Thyroid gland (tissue), 4 donors: ENCODE results near the gene PDGFB. TPM values are rescaled to one million over a fixed set of nuclear protein-coding genes. Genes with fewer than 3 reads are reported as not detected.

Source experiments
- DNase-seq, 2 donors: peaks; one replicate each; pipeline ENCODE4 v3.0.0-alpha.2; 2019
- H3K27ac ChIP-seq, 3 donors: fragments of 200-600 bp; sonication (generic); 1 replicate in 2 of 3; 2 replicates in 1 of 3; pipeline ENCODE4 v1.5.1; 2016 to 2019; ENCODE audit warnings: mild to moderate bottlenecking in 1 of 3, moderate library complexity in 1 of 3
- H3K27me3 ChIP-seq: fragments of 200-600 bp; sonication (generic); one replicate; pipeline ENCODE4 v1.5.1; 2019
- H3K36me3 ChIP-seq, 2 donors: fragments of 200-600 bp; sonication (generic); one replicate each; pipeline ENCODE4 v1.5.1; 2016 to 2019
- H3K4me1 ChIP-seq, 2 donors: fragments of 200-600 bp; sonication (generic); one replicate each; pipeline ENCODE4 v1.5.1; 2017 to 2019
- H3K4me3 ChIP-seq, 3 donors: fragments of 200-600 bp; sonication (generic); replicated peaks in 1 of 3; 1 replicate in 2 of 3; 2 replicates in 1 of 3; pipeline ENCODE4 v1.5.1; 2016; ENCODE audit warnings: mild to moderate bottlenecking in 1 of 3
- H3K9me3 ChIP-seq: fragments of 200-600 bp; sonication (generic); one replicate; pipeline ENCODE4 v1.5.1; 2017
- CTCF ChIP-seq, 6 experiments: fragments of 200-600 bp in 3 of 6; fragments of 450-650 bp in 3 of 6; sonication (generic) in 3 of 6; IDR thresholded peaks; one replicate each; pipeline ENCODE4 v1.5.1; 2016 to 2019; ENCODE audit warnings: antibody characterized with exemption in 6 of 6, mild to moderate bottlenecking in 2 of 6, inconsistent platforms in 1 of 6, moderate library complexity in 1 of 6
- POLR2A ChIP-seq, 2 donors: fragments of 450-650 bp; IDR thresholded peaks; one replicate each; pipeline ENCODE4 v1.6.1; 2017; ENCODE audit warnings: antibody characterized with exemption in 2 of 2, mild to moderate bottlenecking in 2 of 2, moderate library complexity in 1 of 2
- WGBS, 2 donors: methylation state at CpG; one replicate each; pipeline ENCODE4 v1.1.5; 2017; 5-methylcytosine and 5-hydroxymethylcytosine counted together
- intact Hi-C: fragments of 100-400 bp; cut with DNase I; formaldehyde crosslinking; loops from one replicate; pipeline ENCODE4 v1.15.1; 2023
- total RNA-seq, 4 donors: library from RNA; depleted of rRNA; stranded (reverse); fragments of >200 nt; gene quantifications; one replicate each; pipeline ENCODE4 v1.2.3, GENCODE V29; 2016

Gene PDGFB
- total RNA-seq, 4 donors from 2014 or later: 3.6 to 10.5 (median 3.9) TPM

DNA sequence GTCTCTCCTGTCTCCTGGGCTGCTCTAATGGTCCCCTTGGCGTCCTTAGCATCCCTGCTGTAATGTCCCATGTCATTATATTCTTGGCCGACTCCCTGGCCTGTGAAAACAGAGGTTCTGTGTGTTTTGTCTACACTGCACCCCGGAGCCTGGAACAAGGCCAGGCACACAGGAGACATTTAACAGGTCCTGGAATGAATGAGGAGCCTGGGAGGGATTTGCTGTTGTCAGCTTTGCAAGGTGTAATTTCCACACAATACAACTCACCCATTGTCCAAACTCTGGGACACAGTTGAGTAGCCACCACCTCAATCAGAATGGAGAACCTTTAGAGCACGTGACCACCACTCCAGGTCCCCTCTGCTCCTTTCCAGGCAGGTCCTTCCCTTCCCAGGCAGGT, 14.9 kb upstream of the PDGFB start:
- TF ChIP-seq POLR2A (IDR thresholded peaks at IDR 0.05) (no peak), CTCF (IDR thresholded peaks at IDR 0.05) (no peak)
- Histone ChIP-seq H3K36me3 (no peaks in the 10 kb centered on the region), H3K9me3 (no peaks in the 10 kb centered on the region), H3K27ac (no peak overlapping the region), H3K4me1 (peaks cover 0 to 14% of the 10 kb centered on the region in 2 donors), H3K27me3 (no peaks in the 10 kb centered on the region), H3K4me3 (no peak overlapping the region)
- intact Hi-C loops: no loop called here
- WGBS, 2 donors: 25 to 34% methylated on average over 4 of the region's 4 CpGs
- peak; percentile 93 to 95 for DNase-seq

DNA sequence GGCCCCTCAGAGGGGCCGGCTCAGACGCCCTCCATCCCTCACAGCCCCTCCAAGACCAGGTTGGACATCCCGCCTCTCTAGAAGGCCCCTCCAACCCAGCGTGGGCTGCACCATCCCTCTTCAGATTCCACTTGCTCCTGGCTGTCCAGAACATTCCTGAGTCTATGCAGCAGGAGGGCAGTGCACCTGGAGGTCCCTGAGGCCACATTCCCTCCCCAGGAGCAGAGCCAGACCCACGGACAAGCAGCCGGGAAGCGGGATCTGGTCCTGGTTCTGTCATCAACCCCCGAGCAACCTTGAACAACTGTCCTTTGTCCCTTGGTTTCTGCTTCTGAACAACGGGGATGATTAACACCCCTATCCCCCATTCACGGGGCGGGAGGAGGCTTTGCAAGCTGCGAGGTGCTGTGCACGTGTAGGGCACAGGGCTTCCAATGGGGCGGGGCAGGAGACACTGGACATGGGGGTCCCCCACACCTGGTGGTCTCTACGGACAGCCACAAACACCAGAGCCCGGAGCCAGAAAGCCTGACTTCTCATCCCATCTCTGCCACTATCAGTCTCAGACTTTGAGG, 13.2 kb upstream of the PDGFB start:
- Histone ChIP-seq H3K36me3 (no peaks in the 10 kb centered on the region), H3K27me3 (no peaks in the 10 kb centered on the region), H3K4me1 (peaks cover 8 to 31% of the 10 kb centered on the region in 2 donors), H3K27ac (no peak overlapping the region), H3K4me3 (no peak overlapping the region), H3K9me3 (no peaks in the 10 kb centered on the region)
- no peak for DNase-seq
- TF ChIP-seq CTCF (IDR thresholded peaks at IDR 0.05): no peak
- TF ChIP-seq POLR2A (IDR thresholded peaks at IDR 0.05): no peak
- intact Hi-C loops: no loop called here
- 62 to 73% methylated on average over 12 to 13 of the region's 16 CpGs for WGBS, 2 donors

- TF ChIP-seq POLR2A (IDR thresholded peaks at IDR 0.05) (no peak), CTCF (IDR thresholded peaks at IDR 0.05) (no peak)
- 85 to 86% methylated on average over 2 of the region's 2 CpGs for WGBS, 2 donors
- no peaks in the 10 kb centered on the region for H3K36me3 ChIP-seq
- no peaks in the 10 kb centered on the region for H3K9me3 ChIP-seq
- peaks cover 9 to 41% of the 10 kb centered on the region in 2 donors for H3K4me1 ChIP-seq
- H3K27ac ChIP-seq: no peak overlapping the region
- intact Hi-C loops: no loop called here
- H3K4me3 ChIP-seq: no peak overlapping the region
- no peaks in the 10 kb centered on the region for H3K27me3 ChIP-seq
- DNase-seq: no peak
Measured at GRCh38 chr22:39256979-39257378, 12.2 kb upstream of the PDGFB start.

- no peak overlapping the region for H3K27ac ChIP-seq
- no peaks in the 10 kb centered on the region for H3K36me3 ChIP-seq
- TF ChIP-seq POLR2A (IDR thresholded peaks at IDR 0.05) (no peak), CTCF (IDR thresholded peaks at IDR 0.05) (no peak)
- intact Hi-C loops: no loop called here
- no peak for DNase-seq
- no peak overlapping the region for H3K4me3 ChIP-seq
- WGBS, 2 donors: 86 to 91% methylated on average over 5 to 11 of the region's 11 CpGs
- H3K9me3 ChIP-seq: no peaks in the 10 kb centered on the region
- no peaks in the 10 kb centered on the region for H3K27me3 ChIP-seq
- H3K4me1 ChIP-seq: peaks cover 9 to 42% of the 10 kb centered on the region in 2 donors
Measured at GRCh38 chr22:39256186-39256552, 11.4 kb upstream of the PDGFB start.

GRCh38 chr22:39255449-39256185, 10.8 kb upstream of the PDGFB start:
- no peaks in the 10 kb centered on the region for H3K27me3 ChIP-seq
- 73 to 82% methylated on average over 14 to 16 of the region's 16 CpGs for WGBS, 2 donors
- DNase-seq: no peak
- no peak overlapping the region for H3K4me3 ChIP-seq
- TF ChIP-seq CTCF (IDR thresholded peaks at IDR 0.05): no peak
- no peak for TF ChIP-seq POLR2A (IDR thresholded peaks at IDR 0.05)
- intact Hi-C loops: no loop called here
- H3K9me3 ChIP-seq: no peaks in the 10 kb centered on the region
- H3K4me1 ChIP-seq: peaks cover 9 to 42% of the 10 kb centered on the region in 2 donors
- H3K36me3 ChIP-seq: no peaks in the 10 kb centered on the region
- H3K27ac ChIP-seq: peak overlapping the region in 1 of 3 donors; percentile 65
